ENCODE measurements around the gene DPPA2.

Gene DPPA2

DNA sequence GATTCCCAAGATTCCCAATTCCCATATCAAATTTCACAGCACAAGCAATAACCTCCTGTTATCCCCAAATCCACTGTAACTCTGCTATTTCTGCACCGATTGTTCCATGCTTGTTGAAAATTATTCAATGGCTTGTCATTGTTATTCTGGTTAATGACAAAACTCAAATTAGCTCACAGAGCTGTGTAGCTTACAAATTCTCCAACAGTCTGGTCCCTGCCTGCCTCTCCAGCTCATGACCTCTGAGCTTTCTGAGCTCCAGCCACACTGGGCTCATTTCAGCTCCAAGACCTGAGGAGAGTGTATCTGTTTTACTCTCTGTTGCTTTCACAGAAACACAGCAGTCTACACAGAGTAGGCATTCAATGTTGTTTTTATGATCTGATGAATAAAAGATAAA is 3.3 kb downstream of the DPPA2 start:
- Histone ChIP-seq H3K36me3 (ENCODE audit: insufficient read depth, low read length) (no peaks in the 10 kb centered on the region), H3K27ac (ENCODE audit: low read depth, low read length) (no peak overlapping the region)

DNA sequence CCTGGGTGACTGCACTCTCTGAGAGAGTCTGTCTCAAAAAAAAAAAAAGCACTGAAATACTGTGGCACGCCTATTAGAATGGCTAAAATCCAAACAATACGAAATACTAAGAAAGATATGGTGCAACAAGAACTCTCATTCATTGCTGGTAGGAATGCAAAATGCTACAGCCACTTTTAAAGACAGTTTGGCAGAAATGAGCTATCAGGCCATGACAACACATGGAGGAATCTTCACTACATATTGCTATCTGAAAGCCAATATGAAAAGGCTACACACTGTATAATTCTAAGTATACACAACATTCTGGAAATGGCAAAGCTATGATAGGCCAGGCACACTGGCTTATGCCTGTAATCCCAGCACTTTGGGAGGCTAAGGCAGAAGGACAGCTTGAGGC is 18.8 kb downstream of the DPPA2 start:
- no peaks in the 10 kb centered on the region for H3K9me3 ChIP-seq (ENCODE audit: low read length)
- no peaks in the 10 kb centered on the region for H3K4me1 ChIP-seq (ENCODE audit: insufficient read depth, low read length)
- H3K27me3 ChIP-seq (ENCODE audit: control insufficient read depth in 1 of 2, insufficient read depth in 2 of 2, low read length in 2 of 2), result no peaks in the 10 kb centered on the region
- H3K27ac ChIP-seq (ENCODE audit: low read depth, low read length), result no peak overlapping the region
- no peak overlapping the region for H3K9ac ChIP-seq (ENCODE audit: low read length)
- H3K4me3 ChIP-seq (ENCODE audit: low read depth in 1 of 2, low read length in 2 of 2), result no peak overlapping the region
- no peaks in the 10 kb centered on the region for H3K36me3 ChIP-seq (ENCODE audit: insufficient read depth, low read length)

More for the DNA sequence above, 3.3 kb downstream of the DPPA2 start:
- H3K4me1 ChIP-seq (ENCODE audit: insufficient read depth, low read length), result no peaks in the 10 kb centered on the region
- H3K4me3 ChIP-seq (ENCODE audit: low read depth in 1 of 2, low read length in 2 of 2), result no peak overlapping the region
- no peak overlapping the region for H3K9ac ChIP-seq (ENCODE audit: low read length)
- no peaks in the 10 kb centered on the region for H3K27me3 ChIP-seq (ENCODE audit: control insufficient read depth in 1 of 2, insufficient read depth in 2 of 2, low read length in 2 of 2)
- H3K9me3 ChIP-seq (ENCODE audit: low read length), result no peaks in the 10 kb centered on the region

DNA sequence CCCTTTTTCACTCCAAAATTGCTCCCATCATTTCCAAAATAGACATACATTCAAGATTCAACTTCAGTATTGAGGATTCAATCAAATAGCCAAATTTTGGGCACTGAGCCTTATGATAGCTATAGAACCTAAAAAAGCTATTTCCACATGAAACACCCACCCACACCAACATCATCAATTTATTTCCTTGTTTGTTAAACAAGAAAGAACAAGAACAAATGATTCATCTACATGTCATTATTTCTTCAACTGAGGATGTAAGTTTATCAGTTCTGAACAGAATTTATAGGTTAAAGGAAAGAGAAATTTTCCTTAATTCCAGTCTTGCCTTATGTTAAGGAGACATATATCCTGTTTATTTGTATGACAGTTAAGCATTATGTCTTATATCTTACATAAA is 32.2 kb downstream of the DPPA2 start:
- no peaks in the 10 kb centered on the region for H3K4me1 ChIP-seq (ENCODE audit: insufficient read depth, low read length)
- no peaks in the 10 kb centered on the region for H3K9me3 ChIP-seq (ENCODE audit: low read length)
- no peak overlapping the region for H3K9ac ChIP-seq (ENCODE audit: low read length)
- no peak overlapping the region for H3K27ac ChIP-seq (ENCODE audit: low read depth, low read length)
- no peaks in the 10 kb centered on the region for H3K27me3 ChIP-seq (ENCODE audit: control insufficient read depth in 1 of 2, insufficient read depth in 2 of 2, low read length in 2 of 2)
- no peak overlapping the region for H3K4me3 ChIP-seq (ENCODE audit: low read depth in 1 of 2, low read length in 2 of 2)
- no peaks in the 10 kb centered on the region for H3K36me3 ChIP-seq (ENCODE audit: insufficient read depth, low read length)

DNA sequence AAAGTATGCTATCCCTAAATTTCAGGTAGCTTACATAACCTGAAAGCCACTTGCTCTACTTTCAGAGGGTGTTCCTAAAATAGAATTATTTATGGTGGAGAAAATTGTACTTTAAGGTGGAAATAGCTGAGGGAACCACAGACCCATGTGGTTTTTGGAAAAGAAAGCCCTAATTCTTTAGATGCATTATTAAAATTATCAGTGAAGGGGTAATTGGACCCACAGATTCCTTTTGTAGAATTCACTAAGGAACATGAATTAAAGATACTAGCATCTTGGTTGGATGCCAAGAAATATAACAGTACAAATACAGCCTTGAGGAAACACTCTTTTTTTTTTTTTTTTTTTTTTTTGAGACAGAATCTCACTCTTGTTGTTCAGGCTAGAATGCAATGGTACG is 37.8 kb downstream of the DPPA2 start:
- no peaks in the 10 kb centered on the region for H3K27me3 ChIP-seq (ENCODE audit: control insufficient read depth in 1 of 2, insufficient read depth in 2 of 2, low read length in 2 of 2)
- no peak overlapping the region for H3K4me3 ChIP-seq (ENCODE audit: low read depth in 1 of 2, low read length in 2 of 2)
- no peak overlapping the region for H3K9ac ChIP-seq (ENCODE audit: low read length)
- H3K27ac ChIP-seq (ENCODE audit: low read depth, low read length), result no peak overlapping the region
- no peaks in the 10 kb centered on the region for H3K36me3 ChIP-seq (ENCODE audit: insufficient read depth, low read length)
- no peaks in the 10 kb centered on the region for H3K4me1 ChIP-seq (ENCODE audit: insufficient read depth, low read length)
- H3K9me3 ChIP-seq (ENCODE audit: low read length), result no peaks in the 10 kb centered on the region

DNA sequence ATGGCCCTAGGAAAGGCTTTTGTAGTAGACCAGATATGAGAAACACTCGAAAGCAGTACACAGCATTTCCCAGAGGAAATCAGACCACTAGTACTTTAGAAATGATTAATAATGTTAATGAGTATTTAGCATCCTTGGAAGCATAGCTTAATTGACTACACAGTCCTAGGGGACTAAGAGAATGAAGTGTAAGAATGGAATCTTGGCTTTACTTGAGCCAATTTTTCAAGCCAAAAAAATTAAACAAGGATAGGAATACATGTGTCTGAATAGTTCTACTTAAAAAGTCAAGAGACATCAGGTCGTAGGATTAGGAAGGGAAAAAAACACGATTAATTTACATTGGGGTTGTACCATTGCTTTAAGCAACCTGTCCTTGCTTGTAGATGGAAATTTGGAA is 38.2 kb downstream of the DPPA2 start:
- no peak overlapping the region for H3K4me3 ChIP-seq (ENCODE audit: low read depth in 1 of 2, low read length in 2 of 2)
- H3K27me3 ChIP-seq (ENCODE audit: control insufficient read depth in 1 of 2, insufficient read depth in 2 of 2, low read length in 2 of 2), result no peaks in the 10 kb centered on the region
- no peak overlapping the region for H3K9ac ChIP-seq (ENCODE audit: low read length)
- H3K9me3 ChIP-seq (ENCODE audit: low read length), result no peaks in the 10 kb centered on the region
- H3K27ac ChIP-seq (ENCODE audit: low read depth, low read length), result no peak overlapping the region
- no peaks in the 10 kb centered on the region for H3K4me1 ChIP-seq (ENCODE audit: insufficient read depth, low read length)
- no peaks in the 10 kb centered on the region for H3K36me3 ChIP-seq (ENCODE audit: insufficient read depth, low read length)

DNA sequence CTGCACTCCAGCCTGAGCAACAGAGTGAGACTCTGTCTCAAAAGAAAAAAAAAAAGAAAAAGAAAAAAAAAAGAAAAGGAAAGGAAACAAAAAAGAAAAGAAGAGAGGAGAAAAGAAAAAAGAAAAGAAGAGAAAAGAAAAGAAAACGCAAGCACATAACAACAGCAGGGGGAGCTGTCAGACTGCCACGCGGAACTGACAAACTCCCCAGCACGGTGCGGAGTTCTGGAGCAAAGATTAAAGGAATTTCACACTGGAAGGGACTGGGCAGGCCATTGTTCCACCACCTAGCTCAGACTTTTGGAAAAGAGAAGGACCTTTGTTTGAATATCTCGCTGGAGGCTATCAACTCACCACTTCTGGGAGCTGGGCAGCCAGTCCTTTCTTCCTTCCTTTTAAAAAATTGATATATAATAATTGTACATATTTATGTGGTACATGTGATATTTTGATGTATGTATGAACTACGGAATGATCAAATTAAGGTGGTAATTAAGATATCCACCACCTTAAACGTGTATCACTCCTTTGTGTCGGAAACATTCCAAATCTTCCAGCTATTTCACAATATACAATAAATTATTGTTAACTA is 40.5 kb downstream of the DPPA2 start:
- no peaks in the 10 kb centered on the region for H3K4me1 ChIP-seq (ENCODE audit: insufficient read depth, low read length)
- H3K9me3 ChIP-seq (ENCODE audit: low read length), result no peaks in the 10 kb centered on the region
- H3K27ac ChIP-seq (ENCODE audit: low read depth, low read length), result no peak overlapping the region
- H3K4me3 ChIP-seq (ENCODE audit: low read depth in 1 of 2, low read length in 2 of 2), result no peak overlapping the region
- no peak overlapping the region for H3K9ac ChIP-seq (ENCODE audit: low read length)
- H3K36me3 ChIP-seq (ENCODE audit: insufficient read depth, low read length), result no peaks in the 10 kb centered on the region
- no peaks in the 10 kb centered on the region for H3K27me3 ChIP-seq (ENCODE audit: control insufficient read depth in 1 of 2, insufficient read depth in 2 of 2, low read length in 2 of 2)

DNA sequence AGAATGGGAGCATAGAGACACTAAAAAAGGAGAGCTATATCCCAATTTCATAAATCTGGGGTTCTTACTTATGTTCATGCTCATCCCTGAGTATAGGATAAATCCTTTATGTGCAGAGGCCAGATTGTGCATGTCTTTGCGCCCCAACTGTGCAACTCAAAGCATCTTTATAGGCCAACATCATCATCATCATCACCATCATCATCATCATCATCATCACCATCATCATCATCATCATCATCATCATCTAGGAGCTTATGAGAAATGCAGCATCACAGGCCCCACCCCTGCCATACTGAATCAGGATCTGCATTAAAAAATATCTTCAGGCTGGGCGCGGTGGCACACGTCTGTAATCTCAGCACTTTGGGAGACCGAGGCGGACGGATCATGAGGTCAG is 45.5 kb downstream of the DPPA2 start:
- H3K27me3 ChIP-seq (ENCODE audit: control insufficient read depth in 1 of 2, insufficient read depth in 2 of 2, low read length in 2 of 2), result no peaks in the 10 kb centered on the region
- no peak overlapping the region for H3K9ac ChIP-seq (ENCODE audit: low read length)
- H3K9me3 ChIP-seq (ENCODE audit: low read length), result no peaks in the 10 kb centered on the region
- H3K36me3 ChIP-seq (ENCODE audit: insufficient read depth, low read length), result no peaks in the 10 kb centered on the region
- H3K4me3 ChIP-seq (ENCODE audit: low read depth in 1 of 2, low read length in 2 of 2), result no peak overlapping the region
- no peaks in the 10 kb centered on the region for H3K4me1 ChIP-seq (ENCODE audit: insufficient read depth, low read length)
- no peak overlapping the region for H3K27ac ChIP-seq (ENCODE audit: low read depth, low read length)

DNA sequence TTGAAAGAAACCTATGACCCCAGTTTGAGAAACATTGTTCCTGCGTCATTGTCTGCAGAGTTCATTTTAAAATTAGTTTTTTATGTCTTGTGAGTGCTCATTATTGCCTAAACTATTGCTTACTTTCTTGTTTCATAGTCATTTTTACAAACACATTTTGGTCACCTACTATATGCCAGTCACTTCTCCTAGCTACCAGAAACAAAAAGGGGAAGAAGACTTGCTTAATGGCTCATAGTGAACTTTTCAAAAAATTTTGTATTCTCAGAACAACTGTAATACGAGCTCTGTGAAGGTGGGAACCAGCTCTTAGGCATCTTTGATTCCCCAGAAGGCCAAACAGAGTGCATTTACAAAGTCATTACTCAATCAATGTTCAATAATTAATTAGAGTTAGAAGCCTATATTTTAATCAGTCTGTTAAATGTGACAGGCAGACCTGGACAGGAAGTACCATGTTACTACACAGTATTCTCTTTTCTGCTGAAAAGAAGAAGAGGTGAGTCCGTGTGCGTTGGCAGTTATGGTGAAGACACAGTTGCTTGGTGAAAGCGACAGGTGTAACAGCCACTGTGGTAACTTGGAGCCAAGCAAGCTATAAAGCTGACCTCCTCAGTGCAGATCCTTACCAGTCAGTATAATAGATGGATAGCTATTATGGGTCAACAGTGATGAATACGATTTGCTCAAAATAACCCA is 46.6 kb downstream of the DPPA2 start:
- no peak overlapping the region for H3K27ac ChIP-seq (ENCODE audit: low read depth, low read length)
- H3K4me1 ChIP-seq (ENCODE audit: insufficient read depth, low read length), result no peaks in the 10 kb centered on the region
- no peaks in the 10 kb centered on the region for H3K27me3 ChIP-seq (ENCODE audit: control insufficient read depth in 1 of 2, insufficient read depth in 2 of 2, low read length in 2 of 2)
- H3K36me3 ChIP-seq (ENCODE audit: insufficient read depth, low read length), result no peaks in the 10 kb centered on the region
- H3K4me3 ChIP-seq (ENCODE audit: low read depth in 1 of 2, low read length in 2 of 2), result no peak overlapping the region
- no peak overlapping the region for H3K9ac ChIP-seq (ENCODE audit: low read length)
- H3K9me3 ChIP-seq (ENCODE audit: low read length), result no peaks in the 10 kb centered on the region

DNA sequence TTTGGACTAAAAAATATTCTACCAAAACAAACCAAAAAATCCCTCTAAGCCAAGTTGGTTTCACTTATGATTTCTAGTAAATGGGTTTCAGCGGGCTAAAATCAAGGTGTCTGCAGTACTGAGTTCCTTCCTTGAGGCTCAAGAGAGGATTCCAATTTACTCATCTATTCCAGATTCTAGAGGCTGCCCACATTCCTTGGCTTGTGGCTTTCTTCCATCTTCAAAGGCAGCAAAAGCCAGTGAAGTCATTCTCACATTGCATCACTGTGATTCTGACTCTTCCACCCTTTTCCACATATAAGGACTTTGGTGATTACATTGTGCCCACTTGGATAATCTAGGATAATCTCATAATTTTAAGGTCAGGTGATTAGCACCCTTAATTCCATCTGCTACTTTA is 48.1 kb downstream of the DPPA2 start:
- Histone ChIP-seq H3K4me1 (ENCODE audit: insufficient read depth, low read length) (no peaks in the 10 kb centered on the region), H3K4me3 (ENCODE audit: low read depth in 1 of 2, low read length in 2 of 2) (no peak overlapping the region), H3K27me3 (ENCODE audit: control insufficient read depth in 1 of 2, insufficient read depth in 2 of 2, low read length in 2 of 2) (no peaks in the 10 kb centered on the region), H3K27ac (ENCODE audit: low read depth, low read length) (no peak overlapping the region), H3K9ac (ENCODE audit: low read length) (no peak overlapping the region), H3K36me3 (ENCODE audit: insufficient read depth, low read length) (no peaks in the 10 kb centered on the region), H3K9me3 (ENCODE audit: low read length) (no peaks in the 10 kb centered on the region)

DNA sequence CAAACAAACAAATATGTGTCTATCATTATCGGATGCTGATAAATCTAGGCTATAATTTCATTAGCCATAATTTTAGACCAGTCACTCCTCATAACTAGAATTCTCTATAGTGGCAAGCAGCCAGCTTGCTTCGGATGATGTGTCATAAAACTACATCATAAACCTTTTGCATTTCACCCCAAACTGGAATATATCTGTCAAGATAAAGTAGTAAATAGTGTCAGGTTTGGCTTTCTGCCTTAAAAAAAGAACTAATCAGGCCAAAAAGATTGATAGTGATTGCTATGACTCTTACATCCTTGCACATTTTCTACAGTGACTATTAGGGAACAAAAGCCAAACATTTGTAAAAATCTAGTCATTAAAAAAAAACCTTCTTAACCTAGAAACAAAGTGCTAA is 51.0 kb downstream of the DPPA2 start:
- no peak overlapping the region for H3K4me3 ChIP-seq (ENCODE audit: low read depth in 1 of 2, low read length in 2 of 2)
- H3K27ac ChIP-seq (ENCODE audit: low read depth, low read length), result no peak overlapping the region
- no peaks in the 10 kb centered on the region for H3K27me3 ChIP-seq (ENCODE audit: control insufficient read depth in 1 of 2, insufficient read depth in 2 of 2, low read length in 2 of 2)
- H3K4me1 ChIP-seq (ENCODE audit: insufficient read depth, low read length), result no peaks in the 10 kb centered on the region
- no peak overlapping the region for H3K9ac ChIP-seq (ENCODE audit: low read length)
- no peaks in the 10 kb centered on the region for H3K36me3 ChIP-seq (ENCODE audit: insufficient read depth, low read length)
- H3K9me3 ChIP-seq (ENCODE audit: low read length), result no peaks in the 10 kb centered on the region

DNA sequence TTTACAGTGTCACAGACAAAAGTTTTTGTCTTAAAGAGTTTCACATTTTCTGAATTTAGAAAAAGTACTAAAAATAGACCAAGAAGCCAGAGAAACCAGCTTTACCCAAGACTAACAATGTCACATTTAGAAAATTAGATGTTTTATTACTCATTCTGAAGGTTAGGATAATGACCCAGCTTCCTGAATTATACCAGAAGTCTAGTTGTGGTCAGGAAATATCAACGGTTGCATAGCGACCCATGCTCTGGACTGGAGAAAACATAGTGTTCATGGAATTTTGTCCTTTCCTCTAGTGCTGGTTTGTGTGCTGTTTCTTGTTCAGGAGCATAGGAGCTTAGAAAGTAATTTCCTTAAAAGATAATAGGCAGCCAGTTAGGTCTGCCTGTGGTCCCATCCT is 59.0 kb downstream of the DPPA2 start:
- Histone ChIP-seq H3K9ac (ENCODE audit: low read length) (no peak overlapping the region), H3K4me1 (ENCODE audit: insufficient read depth, low read length) (no peaks in the 10 kb centered on the region), H3K27ac (ENCODE audit: low read depth, low read length) (no peak overlapping the region), H3K9me3 (ENCODE audit: low read length) (no peaks in the 10 kb centered on the region), H3K36me3 (ENCODE audit: insufficient read depth, low read length) (no peaks in the 10 kb centered on the region), H3K27me3 (ENCODE audit: control insufficient read depth in 1 of 2, insufficient read depth in 2 of 2, low read length in 2 of 2) (no peaks in the 10 kb centered on the region), H3K4me3 (ENCODE audit: low read depth in 1 of 2, low read length in 2 of 2) (no peak overlapping the region)

DNA sequence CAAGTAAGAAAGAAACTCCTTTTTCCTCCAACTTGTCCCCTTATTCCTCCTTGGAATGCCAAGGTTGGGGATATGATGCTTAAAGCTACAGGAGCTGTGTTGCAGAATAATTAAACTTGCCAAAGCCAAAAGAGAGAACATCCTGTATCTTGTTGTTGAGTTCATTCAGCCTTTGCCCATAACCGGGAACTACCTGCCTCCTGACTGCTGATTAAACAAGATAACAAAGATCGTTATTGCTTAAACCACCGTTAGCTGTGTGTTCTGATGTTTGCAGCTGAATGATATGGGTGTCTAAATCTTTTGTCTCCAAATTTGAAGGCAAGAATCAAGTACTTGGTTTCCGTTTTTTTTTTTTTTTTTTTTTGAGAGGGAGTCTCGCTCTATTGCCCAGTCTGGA is 61.5 kb downstream of the DPPA2 start:
- no peaks in the 10 kb centered on the region for H3K4me1 ChIP-seq (ENCODE audit: insufficient read depth, low read length)
- H3K36me3 ChIP-seq (ENCODE audit: insufficient read depth, low read length), result no peaks in the 10 kb centered on the region
- no peaks in the 10 kb centered on the region for H3K9me3 ChIP-seq (ENCODE audit: low read length)
- no peak overlapping the region for H3K27ac ChIP-seq (ENCODE audit: low read depth, low read length)
- no peak overlapping the region for H3K4me3 ChIP-seq (ENCODE audit: low read depth in 1 of 2, low read length in 2 of 2)
- no peak overlapping the region for H3K9ac ChIP-seq (ENCODE audit: low read length)
- no peaks in the 10 kb centered on the region for H3K27me3 ChIP-seq (ENCODE audit: control insufficient read depth in 1 of 2, insufficient read depth in 2 of 2, low read length in 2 of 2)
